SU-DHL-6 (cell line): ENCODE results near the gene MAST4.

Source experiments
- CTCF ChIP-seq: fragments of 200-600 bp; sonication (generic); IDR thresholded peaks from one replicate; pipeline ENCODE4 v1.5.1; 2017; ENCODE audit warnings: antibody characterized with exemption, mild to moderate bottlenecking, low read length, moderate library complexity; ENCODE audit not compliant: insufficient read depth, poor library complexity, severe bottlenecking
- EZH2phosphoT487 ChIP-seq: fragments of 200-600 bp; sonication (generic), shearing (Covaris generic); conservative IDR thresholded peaks from 2 replicates; pipeline ENCODE4 v1.6.1; 2018; ENCODE audit warnings: mild to moderate bottlenecking, antibody characterized with exemption, low read length, moderate library complexity, mixed read lengths

GRCh38 chr5:67166460-67167285 is 570.5 kb downstream of the MAST4 start:
- TF ChIP-seq CTCF (no peak), EZH2phosphoT487 (no peak)
